GM18870 (cell line): Measurements from ENCODE around the gene ZNF512.
"Not testable (repeated sequence)": the region's sequence is repeated elsewhere in the genome, so short reads cannot be mapped to it uniquely, and the experiment has no call there.

Source experiments
- ATAC-seq: cut with Tn5 transposase; IDR thresholded peaks from one replicate; pipeline ENCODE4 v1.9.1; 2021; ENCODE audit warnings: moderate library complexity; ENCODE audit not compliant: unreplicated experiment

Gene ZNF512

GRCh38 chr2:27630257-27630656 lies 47.4 kb downstream of the ZNF512 start:
- ATAC-seq: not testable (repeated sequence)

- ATAC-seq: no peak
These were observed 51.4 kb downstream of the ZNF512 start for GRCh38 chr2:27634291-27634690.

DNA sequence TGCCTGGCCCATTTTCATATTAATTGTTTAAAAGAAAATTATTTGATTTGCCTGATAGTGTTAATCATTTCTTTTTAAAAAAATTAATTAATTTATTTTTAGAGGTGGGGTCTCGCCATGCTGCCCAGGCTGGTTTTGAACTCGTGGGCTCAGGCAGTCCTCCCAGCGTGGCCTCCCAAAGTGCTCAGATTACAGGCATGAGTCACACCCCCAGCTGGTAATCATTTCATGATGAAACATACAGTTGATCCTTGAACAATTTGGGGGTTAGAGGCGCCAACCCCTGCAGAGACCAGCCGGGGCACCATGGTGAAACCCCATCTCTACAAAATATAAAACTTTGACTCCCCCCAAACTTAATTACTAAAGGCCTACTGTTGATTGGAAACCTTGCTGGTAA lies 53.9 kb downstream of the ZNF512 start:
- no peak for ATAC-seq

GRCh38 chr2:27638037-27638637 lies 55.3 kb downstream of the ZNF512 start:
- no peak for ATAC-seq

DNA sequence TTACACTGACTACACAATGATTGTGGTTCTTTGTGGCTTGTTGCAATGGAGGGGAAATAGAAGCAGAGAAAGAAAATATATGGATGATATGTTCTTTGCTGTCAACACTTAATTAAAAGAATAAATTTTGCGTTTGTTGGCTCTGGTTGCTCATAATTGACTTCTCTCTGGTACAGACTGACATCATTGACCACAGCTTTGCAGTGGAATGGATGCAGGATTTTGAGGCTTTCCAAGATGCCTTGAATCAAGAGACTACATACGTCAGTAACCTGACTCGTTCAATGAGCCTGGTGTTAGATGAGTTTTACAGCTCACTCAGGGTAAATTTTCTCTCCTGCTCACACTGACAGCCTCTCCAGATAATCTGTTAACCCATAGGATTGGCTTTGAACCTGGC lies 55.9 kb downstream of the ZNF512 start:
- ATAC-seq: no peak

DNA sequence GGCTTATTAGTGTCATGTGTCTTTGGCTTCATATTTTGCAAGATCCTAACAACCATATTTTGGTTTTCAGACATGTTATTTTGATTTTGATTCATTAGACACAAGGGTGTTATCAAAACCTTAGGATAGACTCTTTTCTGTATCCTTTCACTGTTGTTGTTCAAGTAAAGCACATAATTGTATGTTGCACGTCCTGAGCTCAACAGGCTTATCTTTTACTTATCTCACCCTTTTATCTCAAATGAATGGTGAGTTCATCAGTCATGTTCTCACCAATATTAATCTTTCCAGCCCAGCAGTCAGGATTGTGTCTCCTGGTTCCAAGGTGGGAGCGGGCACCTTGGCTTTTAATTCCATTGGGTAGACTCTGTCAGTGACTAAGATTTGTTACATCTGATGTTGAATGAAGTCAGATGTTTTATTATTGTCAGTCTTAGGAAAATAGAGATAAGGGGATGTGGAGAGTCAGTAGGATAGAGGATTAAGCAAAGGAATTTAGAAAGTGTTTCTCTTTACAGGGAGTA lies 57.9 kb downstream of the ZNF512 start:
- ATAC-seq: no peak

DNA sequence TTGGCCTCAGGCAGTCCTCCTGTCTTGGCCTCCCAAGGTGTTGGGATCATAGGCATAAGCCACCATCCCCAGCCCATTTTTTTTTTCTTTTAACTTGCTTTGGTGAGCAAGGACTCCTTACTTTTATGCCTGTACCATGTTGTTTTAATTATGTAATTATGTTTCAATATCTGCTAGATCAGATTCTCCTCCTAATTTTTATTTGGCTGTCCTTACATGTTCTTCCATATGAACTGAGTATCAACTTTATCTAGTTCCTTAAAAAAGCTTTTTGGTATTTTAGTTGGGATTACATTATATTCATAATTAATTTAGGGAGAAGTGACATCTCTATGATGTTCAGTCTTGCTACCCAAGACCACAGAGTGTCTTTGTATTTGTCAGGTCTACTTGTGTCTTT lies 62.4 kb downstream of the ZNF512 start:
- ATAC-seq: no peak

DNA sequence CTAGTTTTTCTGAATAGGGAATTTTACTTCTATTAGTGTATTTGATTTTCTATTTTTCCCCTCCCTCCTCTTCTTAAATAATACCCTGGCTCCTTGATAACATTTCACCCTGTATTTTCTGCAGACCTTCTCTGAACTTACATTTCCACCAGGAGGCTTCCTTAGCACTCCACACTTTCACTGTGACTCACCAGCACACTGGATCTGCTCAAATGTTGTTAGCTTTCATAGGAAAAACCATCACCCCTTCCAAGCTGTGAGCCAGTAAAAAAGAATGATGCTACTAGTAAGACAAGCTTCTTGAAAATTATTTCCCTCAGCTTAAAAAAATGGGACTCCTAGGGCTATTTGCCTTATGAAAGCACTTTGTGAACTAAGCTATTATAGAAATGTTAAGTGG lies 64.4 kb downstream of the ZNF512 start:
- ATAC-seq: no peak

DNA sequence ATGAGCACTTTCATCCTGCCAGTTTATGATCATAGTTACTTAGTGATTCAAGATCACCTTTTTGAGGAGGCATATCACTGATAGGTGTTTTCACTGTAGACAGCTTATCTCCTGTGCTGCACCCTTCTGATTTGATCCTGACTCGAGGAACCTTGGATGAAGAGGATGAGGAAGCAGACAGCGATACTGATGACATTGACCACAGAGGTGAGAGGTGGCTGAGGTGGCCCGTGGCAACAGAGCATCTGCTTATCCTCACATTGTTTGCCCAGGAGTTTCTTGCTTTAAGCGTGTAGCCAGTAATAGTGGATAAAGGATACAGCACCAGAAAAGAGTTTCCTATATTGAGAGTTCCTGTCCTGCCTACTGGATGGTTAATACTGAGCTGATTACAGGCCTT lies 64.9 kb downstream of the ZNF512 start:
- no peak for ATAC-seq

GRCh38 chr2:27651056-27651455 lies 68.2 kb downstream of the ZNF512 start:
- no peak for ATAC-seq

DNA sequence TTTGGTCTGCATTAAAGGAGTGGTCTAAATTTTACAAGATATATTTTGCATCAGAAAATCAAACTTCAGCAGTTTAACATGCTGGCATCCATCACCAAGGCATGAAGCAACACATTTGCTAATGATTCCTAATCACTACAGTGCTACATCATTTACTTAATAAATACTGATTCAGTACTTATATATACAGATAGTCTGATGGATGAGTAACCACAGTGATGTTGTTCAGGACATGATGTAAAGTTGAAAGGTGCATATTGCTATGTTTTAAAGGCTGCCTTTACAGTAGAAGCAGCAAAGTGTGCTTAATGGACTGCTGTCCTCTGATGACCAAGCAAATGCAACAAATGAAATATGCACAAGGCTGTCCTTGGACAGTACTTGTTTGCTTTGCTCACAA lies 69.5 kb downstream of the ZNF512 start:
- no peak for ATAC-seq

DNA sequence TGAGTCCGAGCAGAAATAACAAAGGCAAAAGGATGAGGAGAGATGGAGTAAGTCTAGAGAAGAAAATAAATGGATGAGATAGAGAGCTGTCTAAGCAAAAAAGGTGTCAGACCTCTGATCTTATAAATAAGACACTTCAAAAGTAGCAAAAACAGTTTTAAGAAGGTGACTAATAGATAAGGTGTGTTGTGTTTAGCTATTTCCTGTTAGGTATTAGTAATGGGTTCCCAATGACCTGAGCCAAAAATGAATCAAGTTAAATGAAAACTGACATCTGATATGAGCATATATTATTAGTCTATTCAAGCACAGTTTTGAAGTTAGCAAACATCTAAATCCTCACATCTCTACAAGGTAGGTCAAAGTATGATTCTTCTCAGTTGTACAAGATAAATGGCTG lies 69.9 kb downstream of the ZNF512 start:
- ATAC-seq: no peak

DNA sequence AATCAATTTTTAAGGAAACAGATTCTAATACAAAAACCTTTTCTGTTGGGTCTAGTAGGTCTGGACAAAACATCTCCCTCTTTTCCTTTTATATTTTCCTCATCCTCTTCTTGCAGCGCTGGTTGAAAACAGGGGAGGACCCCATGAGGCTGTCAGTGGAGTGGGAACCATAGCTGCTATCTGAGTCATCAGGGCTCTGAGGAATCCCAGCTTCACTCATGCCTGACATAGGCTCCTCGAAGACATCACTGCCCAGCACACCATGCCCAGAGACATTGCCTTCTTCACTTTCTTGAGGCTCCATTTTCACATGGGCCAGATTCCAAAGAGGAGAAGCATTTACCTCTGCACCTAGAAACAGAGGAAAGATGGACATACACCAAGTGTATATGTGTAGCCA lies 70.6 kb downstream of the ZNF512 start:
- ATAC-seq: no peak

- no peak for ATAC-seq
These were observed 72.5 kb downstream of the ZNF512 start for GRCh38 chr2:27655155-27655951.

DNA sequence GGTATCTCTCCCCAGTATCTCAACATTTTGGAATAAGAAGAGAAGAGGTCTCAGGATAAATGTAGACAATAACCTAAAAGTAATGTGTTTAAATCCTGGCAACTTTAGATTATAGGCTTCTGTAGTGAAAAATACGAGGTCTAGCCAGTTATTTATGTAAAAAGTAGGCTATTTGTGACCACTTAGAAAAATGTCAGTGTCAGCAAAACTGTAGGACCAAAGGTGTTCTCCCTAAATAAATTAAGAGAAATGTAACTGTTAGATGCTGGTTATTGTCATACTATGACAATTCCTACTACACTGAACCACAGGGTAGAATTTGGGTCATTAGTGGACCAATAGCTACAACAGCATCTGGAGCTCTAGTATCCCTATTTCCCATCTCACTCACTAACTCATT lies 78.5 kb downstream of the ZNF512 start:
- ATAC-seq: no peak

DNA sequence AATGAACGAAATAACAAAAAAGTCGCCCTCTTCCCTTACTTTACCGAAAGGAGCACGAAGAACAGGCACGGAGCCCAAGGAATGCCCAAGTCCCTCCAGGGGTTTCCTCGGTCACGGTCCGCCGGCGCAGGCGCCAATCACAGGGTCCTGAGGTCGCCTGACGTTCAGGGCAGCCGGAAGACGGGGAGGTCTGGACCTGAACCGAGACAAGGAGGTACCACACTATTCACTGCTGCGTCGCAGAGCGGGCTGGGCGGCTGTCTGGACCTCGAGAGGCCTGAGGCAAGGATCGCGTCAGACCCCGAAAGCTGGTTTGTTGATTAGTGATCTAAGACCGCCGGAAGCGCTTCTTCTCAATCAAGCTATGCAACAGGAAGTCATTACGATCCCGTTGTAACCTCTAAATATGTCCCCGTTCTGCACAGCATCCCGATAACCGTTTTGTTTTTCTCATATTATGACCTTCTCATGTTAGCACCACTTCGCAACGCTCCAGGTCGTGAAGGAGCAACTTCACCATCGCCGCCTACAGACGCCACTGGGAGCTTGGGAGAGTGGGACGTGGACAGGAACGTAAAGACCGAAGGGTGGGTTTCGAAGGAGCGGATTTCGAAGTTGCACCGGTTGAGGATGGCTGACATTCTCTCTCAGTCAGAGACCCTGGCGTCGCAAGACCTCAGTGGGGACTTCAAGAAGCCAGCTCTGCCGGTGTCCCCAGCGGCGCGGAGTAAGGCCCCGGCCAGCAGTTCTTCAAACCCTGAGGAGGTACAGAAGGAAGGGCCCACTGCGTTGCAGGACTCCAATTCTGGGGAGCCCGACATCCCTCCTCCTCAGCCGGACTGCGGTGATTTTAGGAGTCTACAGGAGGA lies 80.7 kb downstream of the ZNF512 start, which contains the start of the genes SLC4A1AP and SUPT7L:
Gene SLC4A1AP (plus strand): TSS at position 605 of the 869 bp plus-strand sequence. CDS start 26 bp downstream, at position 631.
Gene SUPT7L (minus strand): TSS at position 330 of the 869 bp plus-strand sequence. CDS start 1,422 bp downstream, outside the sequence.
- peak; percentile 57 for ATAC-seq

DNA sequence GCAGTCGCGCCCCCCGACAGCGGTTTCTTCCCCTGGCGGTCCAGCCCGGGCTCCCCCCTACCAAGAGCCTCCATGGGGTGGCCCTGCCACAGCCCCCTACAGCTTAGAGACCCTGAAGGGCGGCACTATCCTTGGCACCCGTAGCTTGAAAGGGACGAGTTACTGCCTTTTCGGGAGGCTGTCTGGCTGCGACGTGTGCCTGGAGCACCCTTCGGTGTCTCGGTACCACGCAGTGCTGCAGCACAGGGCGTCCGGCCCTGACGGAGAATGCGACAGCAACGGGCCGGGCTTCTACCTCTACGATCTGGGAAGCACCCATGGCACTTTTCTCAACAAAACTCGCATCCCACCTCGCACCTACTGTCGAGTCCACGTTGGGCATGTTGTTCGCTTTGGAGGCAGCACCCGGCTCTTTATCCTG lies 81.3 kb downstream of the ZNF512 start:
- no peak for ATAC-seq

DNA sequence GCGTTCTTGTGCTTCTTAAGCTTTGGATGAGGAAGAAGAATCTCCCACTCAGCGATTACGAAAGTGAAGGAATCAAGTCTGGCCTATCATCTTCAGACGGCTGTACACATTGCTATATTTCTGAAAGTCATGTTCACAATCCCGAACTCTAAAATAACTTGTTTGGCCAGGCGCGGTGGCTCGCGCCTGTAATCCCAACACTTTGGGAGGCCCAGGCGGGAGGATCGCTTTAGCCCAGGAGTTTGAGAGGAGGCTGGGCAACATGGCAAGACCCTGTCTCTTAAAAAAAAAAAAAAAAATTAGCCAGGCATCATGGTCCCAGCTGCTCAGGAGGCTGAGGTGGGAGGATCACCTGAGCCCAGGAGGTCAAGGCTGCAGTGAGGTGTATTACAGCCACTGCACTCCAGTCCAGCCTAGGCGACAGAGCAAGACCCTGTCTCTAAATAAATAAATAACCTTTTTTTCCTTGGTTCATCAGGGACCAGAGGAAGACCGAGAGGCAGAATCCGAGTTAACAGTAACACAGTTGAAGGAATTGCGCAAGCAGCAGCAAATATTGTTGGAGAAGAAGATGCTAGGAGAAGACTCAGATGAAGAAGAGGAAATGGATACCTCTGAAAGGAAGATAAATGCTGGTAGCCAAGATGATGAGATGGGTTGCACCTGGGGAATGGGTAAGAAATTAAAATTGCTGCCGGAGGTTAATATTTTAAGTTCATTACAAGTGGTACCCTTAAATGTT lies 82.0 kb downstream of the ZNF512 start:
- no peak for ATAC-seq

DNA sequence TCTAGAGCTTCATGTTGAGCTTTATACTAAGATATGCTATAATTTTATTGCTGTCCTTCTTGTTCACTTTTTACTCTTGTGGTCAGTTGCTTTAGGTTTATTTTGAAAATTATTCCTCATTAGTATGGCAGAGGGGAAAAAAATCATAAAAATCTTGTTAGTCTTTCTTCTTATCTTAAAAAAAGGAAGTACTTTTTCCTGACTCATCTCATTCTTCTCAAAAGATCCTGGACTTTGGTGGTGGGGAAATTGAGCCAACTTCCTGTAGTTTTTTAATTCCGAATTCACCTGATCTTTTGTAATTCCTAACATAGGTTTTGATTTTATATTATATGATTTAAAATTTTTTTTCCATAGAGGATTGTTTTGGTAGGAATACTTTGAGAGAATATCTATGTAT lies 84.6 kb downstream of the ZNF512 start:
- ATAC-seq: no peak

GRCh38 chr2:27671235-27671634 lies 88.4 kb downstream of the ZNF512 start:
- ATAC-seq: no peak
